ENCODE data around the gene ERI3. TPM values are rescaled to one million over a fixed set of nuclear protein-coding genes. Genes with fewer than 3 reads are reported as not detected.

ERI3 gene
- total RNA-seq, 1 experiment from 2014 or later, result 74.2 TPM

DNA sequence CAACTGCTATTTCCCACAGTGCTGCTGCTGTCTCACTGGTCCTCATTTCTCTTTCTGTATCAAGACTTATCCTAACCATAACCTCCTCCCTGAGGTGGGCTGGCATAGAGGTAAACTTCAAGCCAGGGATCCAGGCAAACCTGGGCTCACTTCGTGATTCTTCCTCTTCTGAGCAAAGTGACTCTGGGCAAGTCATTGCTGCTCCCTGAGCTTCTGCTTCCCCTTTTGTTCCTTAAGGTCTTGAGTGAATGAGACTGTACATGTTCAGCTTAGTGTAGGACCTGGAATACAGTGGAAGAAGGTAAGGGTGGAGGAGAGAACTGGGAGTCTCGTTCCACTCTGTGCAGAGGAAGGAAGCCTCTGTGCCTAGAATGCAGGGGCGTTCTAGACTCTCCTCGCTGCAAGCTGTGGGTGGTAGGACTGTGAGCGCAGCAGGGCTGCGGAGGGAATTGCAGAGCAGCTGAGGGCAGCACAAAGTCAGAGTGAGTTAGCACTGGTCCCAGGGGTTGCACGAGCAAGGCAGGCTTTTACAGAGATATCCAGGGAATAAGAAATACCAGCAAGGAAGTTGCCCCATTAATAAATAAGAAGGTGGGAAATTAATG lies 11.4 kb upstream of the ERI3 start:
- H3K27ac ChIP-seq (ENCODE audit: low read depth, low read length), result no peak overlapping the region
- no peaks in the 10 kb centered on the region for H3K79me2 ChIP-seq (ENCODE audit: insufficient read depth, low read length)
- no TSS peak for BruUV-seq (replicated peaks)
- intact Hi-C loops (cut with micrococcal nuclease), result no loop called here
- TF ChIP-seq EGR1 (IDR thresholded peaks at IDR 0.05; ENCODE audit: low read depth), result no peak
- TF ChIP-seq FOSL1 (IDR thresholded peaks at IDR 0.05; ENCODE audit: low read depth), result no peak
- TF ChIP-seq ZFX (IDR thresholded peaks at IDR 0.05), result no peak
- no peak for TF ChIP-seq YY1 (IDR thresholded peaks at IDR 0.05; ENCODE audit: extremely low read depth, insufficient replicate concordance, low read depth, low read length)
- TF ChIP-seq, protein P1, sequence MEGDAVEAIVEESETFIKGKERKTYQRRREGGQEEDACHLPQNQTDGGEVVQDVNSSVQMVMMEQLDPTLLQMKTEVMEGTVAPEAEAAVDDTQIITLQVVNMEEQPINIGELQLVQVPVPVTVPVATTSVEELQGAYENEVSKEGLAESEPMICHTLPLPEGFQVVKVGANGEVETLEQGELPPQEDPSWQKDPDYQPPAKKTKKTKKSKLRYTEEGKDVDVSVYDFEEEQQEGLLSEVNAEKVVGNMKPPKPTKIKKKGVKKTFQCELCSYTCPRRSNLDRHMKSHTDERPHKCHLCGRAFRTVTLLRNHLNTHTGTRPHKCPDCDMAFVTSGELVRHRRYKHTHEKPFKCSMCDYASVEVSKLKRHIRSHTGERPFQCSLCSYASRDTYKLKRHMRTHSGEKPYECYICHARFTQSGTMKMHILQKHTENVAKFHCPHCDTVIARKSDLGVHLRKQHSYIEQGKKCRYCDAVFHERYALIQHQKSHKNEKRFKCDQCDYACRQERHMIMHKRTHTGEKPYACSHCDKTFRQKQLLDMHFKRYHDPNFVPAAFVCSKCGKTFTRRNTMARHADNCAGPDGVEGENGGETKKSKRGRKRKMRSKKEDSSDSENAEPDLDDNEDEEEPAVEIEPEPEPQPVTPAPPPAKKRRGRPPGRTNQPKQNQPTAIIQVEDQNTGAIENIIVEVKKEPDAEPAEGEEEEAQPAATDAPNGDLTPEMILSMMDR (IDR thresholded peaks at IDR 0.05 in 2 of 3, conservative IDR thresholded peaks at IDR 0.05 in 1 of 3; ENCODE audit: borderline replicate concordance in 1 of 3, insufficient read depth in 1 of 3, low read depth in 2 of 3, low read length in 2 of 3), result no peak
- TF ChIP-seq POLR2A (IDR thresholded peaks at IDR 0.05; ENCODE audit: borderline replicate concordance, extremely low read depth, insufficient read depth, insufficient read length), result no peak
- no peak for TF ChIP-seq EZH2phosphoT487 (IDR thresholded peaks at IDR 0.05; ENCODE audit: borderline replicate concordance)
- no peak for TF ChIP-seq POLR2AphosphoS5 (IDR thresholded peaks at IDR 0.05; ENCODE audit: low read depth, low read length)
- no peak for TF ChIP-seq JUND (IDR thresholded peaks at IDR 0.05)
- TF ChIP-seq, protein P2, sequence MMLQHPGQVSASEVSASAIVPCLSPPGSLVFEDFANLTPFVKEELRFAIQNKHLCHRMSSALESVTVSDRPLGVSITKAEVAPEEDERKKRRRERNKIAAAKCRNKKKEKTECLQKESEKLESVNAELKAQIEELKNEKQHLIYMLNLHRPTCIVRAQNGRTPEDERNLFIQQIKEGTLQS (IDR thresholded peaks at IDR 0.05), result no peak
- TF ChIP-seq ZNF274 (IDR thresholded peaks at IDR 0.05; ENCODE audit: low read depth, low read length), result no peak
- TF ChIP-seq, protein P3, sequence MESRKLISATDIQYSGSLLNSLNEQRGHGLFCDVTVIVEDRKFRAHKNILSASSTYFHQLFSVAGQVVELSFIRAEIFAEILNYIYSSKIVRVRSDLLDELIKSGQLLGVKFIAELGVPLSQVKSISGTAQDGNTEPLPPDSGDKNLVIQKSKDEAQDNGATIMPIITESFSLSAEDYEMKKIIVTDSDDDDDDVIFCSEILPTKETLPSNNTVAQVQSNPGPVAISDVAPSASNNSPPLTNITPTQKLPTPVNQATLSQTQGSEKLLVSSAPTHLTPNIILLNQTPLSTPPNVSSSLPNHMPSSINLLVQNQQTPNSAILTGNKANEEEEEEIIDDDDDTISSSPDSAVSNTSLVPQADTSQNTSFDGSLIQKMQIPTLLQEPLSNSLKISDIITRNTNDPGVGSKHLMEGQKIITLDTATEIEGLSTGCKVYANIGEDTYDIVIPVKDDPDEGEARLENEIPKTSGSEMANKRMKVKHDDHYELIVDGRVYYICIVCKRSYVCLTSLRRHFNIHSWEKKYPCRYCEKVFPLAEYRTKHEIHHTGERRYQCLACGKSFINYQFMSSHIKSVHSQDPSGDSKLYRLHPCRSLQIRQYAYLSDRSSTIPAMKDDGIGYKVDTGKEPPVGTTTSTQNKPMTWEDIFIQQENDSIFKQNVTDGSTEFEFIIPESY (IDR thresholded peaks at IDR 0.05; ENCODE audit: extremely low read depth, insufficient replicate concordance, low read length), result no peak
- no peak for TF ChIP-seq SIN3A (IDR thresholded peaks at IDR 0.05; ENCODE audit: low read depth)
- TF ChIP-seq CEBPB (IDR thresholded peaks at IDR 0.05; ENCODE audit: low read depth), result no peak
- no peak for TF ChIP-seq EZH2 (IDR thresholded peaks at IDR 0.05)
- TF ChIP-seq TCF7L2 (IDR thresholded peaks at IDR 0.05; ENCODE audit: borderline replicate concordance, extremely low read depth, insufficient read depth, insufficient read length), result no peak
- no peak for TF ChIP-seq CBX3 (IDR thresholded peaks at IDR 0.05; ENCODE audit: low read depth)
- no peak for TF ChIP-seq RAD21 (IDR thresholded peaks at IDR 0.05; ENCODE audit: low read depth)
- no peak for TF ChIP-seq SP1 (IDR thresholded peaks at IDR 0.05; ENCODE audit: low read depth)
- no peak overlapping the region for H3K4me3 ChIP-seq (replicated peaks in 1 of 2; ENCODE audit: low read depth in 1 of 2, low read length in 2 of 2)
- CTCF ChIA-PET, result no interaction called here
- DNase-seq (ENCODE audit: low read depth, low spot score) (no peak), ATAC-seq (no peak)
- H3K9ac ChIP-seq (ENCODE audit: low read length), result no peak overlapping the region
- POLR2A ChIA-PET, result no interaction called here
- no peaks in the 10 kb centered on the region; the same call in 1 of the 2 replicates for H3K27me3 ChIP-seq (ENCODE audit: insufficient read depth, low read length)
- no peaks in the 10 kb centered on the region for H3K4me1 ChIP-seq (ENCODE audit: control insufficient read depth in 1 of 2, insufficient read depth in 2 of 2, low read length in 2 of 2)
- RAD21 ChIA-PET (ENCODE audit: low non-redundant PET in 1 of 2, low total read pairs in 2 of 2, uncharacterized antibody in 2 of 2, unreplicated experiment in 2 of 2), result no interaction called here
- H2AFZ ChIP-seq (ENCODE audit: low read depth, low read length, poor library complexity, severe bottlenecking), result no peak overlapping the region
- no peak overlapping the region for H3K4me2 ChIP-seq (ENCODE audit: low read length)
- H4K20me1 ChIP-seq (ENCODE audit: insufficient read depth), result no peaks in the 10 kb centered on the region
- H3K9me2 ChIP-seq (ENCODE audit: insufficient read depth), result no peaks in the 10 kb centered on the region
- no peaks in the 10 kb centered on the region for H3K9me3 ChIP-seq (ENCODE audit: control insufficient read depth in 1 of 2, insufficient read depth in 1 of 2, low read depth in 1 of 2, low read length in 2 of 2)
- H3K36me3 ChIP-seq (ENCODE audit: control insufficient read depth in 1 of 2, insufficient read depth in 2 of 2, low read length in 2 of 2), result no peaks in the 10 kb centered on the region

Data from HCT116 (cell line).